H9 (cell line): ENCODE data around the gene UBE2U. TPM values are rescaled to one million over a fixed set of nuclear protein-coding genes. Genes with fewer than 3 reads are reported as not detected.

Source experiments
- DNase-seq: peaks from one replicate; pipeline ENCODE4 v3.0.0-alpha.2; 2017
- H2AFZ ChIP-seq: one replicate; pipeline ENCODE4 v1.6.1; 2013; ENCODE audit warnings: mild to moderate bottlenecking, low read length, control low read depth, moderate library complexity
- H2AK5ac ChIP-seq: 2 replicates; pipeline ENCODE4 v1.6.1; 2013; ENCODE audit warnings: low read length, control low read depth, mixed read lengths; ENCODE audit not compliant: insufficient read length
- H2BK120ac ChIP-seq: one replicate; pipeline ENCODE4 v1.6.1; 2013; ENCODE audit warnings: low read depth, mild to moderate bottlenecking, low read length, control low read depth, inconsistent platforms; ENCODE audit not compliant: poor library complexity, severe bottlenecking
- H2BK12ac ChIP-seq: 2 replicates; pipeline ENCODE4 v1.6.1; 2013; ENCODE audit warnings: low read length, control low read depth, mixed read lengths, low read depth; ENCODE audit not compliant: insufficient read length
- H2BK15ac ChIP-seq: 2 replicates; pipeline ENCODE4 v1.6.1; 2013; ENCODE audit warnings: low read depth, low read length, control low read depth
- H2BK20ac ChIP-seq: one replicate; pipeline ENCODE4 v1.6.1; 2013; ENCODE audit warnings: low read depth, mild to moderate bottlenecking, low read length, control low read depth, inconsistent platforms; ENCODE audit not compliant: poor library complexity, severe bottlenecking
- H2BK5ac ChIP-seq: 2 replicates; pipeline ENCODE4 v1.6.1; 2013; ENCODE audit warnings: low read length, control low read depth, mixed read lengths; ENCODE audit not compliant: insufficient read length
- H3K14ac ChIP-seq: 2 replicates; pipeline ENCODE4 v1.6.1; 2013; ENCODE audit warnings: low read length, control low read depth; ENCODE audit not compliant: insufficient read depth
- H3K18ac ChIP-seq: 2 replicates; pipeline ENCODE4 v1.6.1; 2013; ENCODE audit warnings: low read depth, mild to moderate bottlenecking, mixed read lengths, low read length, control low read depth; ENCODE audit not compliant: insufficient read length
- H3K23ac ChIP-seq: 2 replicates; pipeline ENCODE4 v1.6.1; 2013; ENCODE audit warnings: low read length, control low read depth, mixed read lengths, low read depth; ENCODE audit not compliant: insufficient read length
- H3K23me2 ChIP-seq: 2 replicates; pipeline ENCODE4 v1.6.1; 2013; ENCODE audit warnings: low read depth, mild to moderate bottlenecking, mixed read lengths, low read length, control low read depth; ENCODE audit not compliant: insufficient read length, poor library complexity, severe bottlenecking
- H3K27ac ChIP-seq: 2 replicates; pipeline ENCODE4 v1.5.1; 2013; ENCODE audit warnings: low read length, control low read depth, mixed read lengths, low read depth; ENCODE audit not compliant: insufficient read length
- H3K27me3 ChIP-seq: 2 replicates; pipeline ENCODE4 v1.6.1; 2013; ENCODE audit warnings: low read length, control low read depth, inconsistent platforms; ENCODE audit not compliant: insufficient read depth
- H3K4ac ChIP-seq: 2 replicates; pipeline ENCODE4 v1.6.1; 2013; ENCODE audit warnings: low read depth, mild to moderate bottlenecking, control low read depth, inconsistent platforms, low read length, moderate library complexity
- H3K4me1 ChIP-seq: 2 replicates; pipeline ENCODE4 v1.6.1; 2013; ENCODE audit warnings: low read length, control low read depth, inconsistent platforms; ENCODE audit not compliant: insufficient read depth
- H3K4me2 ChIP-seq: 2 replicates; pipeline ENCODE4 v1.6.1; 2013; ENCODE audit warnings: low read length, control low read depth, mixed read lengths; ENCODE audit not compliant: insufficient read length, insufficient read depth
- H3K56ac ChIP-seq: 2 replicates; pipeline ENCODE4 v1.6.1; 2013; ENCODE audit warnings: low read depth, mild to moderate bottlenecking, mixed read lengths, low read length, control low read depth; ENCODE audit not compliant: insufficient read length
- H3K79me1 ChIP-seq: 2 replicates; pipeline ENCODE4 v1.6.1; 2013; ENCODE audit warnings: low read depth, mild to moderate bottlenecking, moderate library complexity, low read length, control low read depth, inconsistent platforms; ENCODE audit not compliant: insufficient read depth, poor library complexity, severe bottlenecking
- H3K79me2 ChIP-seq: 2 replicates; pipeline ENCODE4 v1.6.1; 2013; ENCODE audit warnings: low read length, control low read depth, inconsistent platforms; ENCODE audit not compliant: insufficient read depth
- H3K9ac ChIP-seq: 2 replicates; pipeline ENCODE4 v1.6.1; 2013; ENCODE audit warnings: low read length, control low read depth, mixed read lengths; ENCODE audit not compliant: insufficient read length; ENCODE audit errors: extremely low read depth
- H3K9me3 ChIP-seq: one replicate; pipeline ENCODE4 v1.6.1; 2013; ENCODE audit warnings: low read depth, low read length, inconsistent platforms; ENCODE audit not compliant: control insufficient read depth
- H3T11ph ChIP-seq: one replicate; pipeline ENCODE4 v1.6.1; 2013; ENCODE audit warnings: mild to moderate bottlenecking, low read length, control low read depth, inconsistent platforms
- H4K20me1 ChIP-seq: one replicate; pipeline ENCODE4 v1.6.1; 2013; ENCODE audit not compliant: control insufficient read depth, insufficient read length, insufficient read depth
- H4K5ac ChIP-seq: 2 replicates; pipeline ENCODE4 v1.6.1; 2013; ENCODE audit warnings: low read depth, mild to moderate bottlenecking, mixed read lengths, low read length, control low read depth; ENCODE audit not compliant: insufficient read length
- H4K8ac ChIP-seq: replicated peaks from 2 replicates; pipeline ENCODE4 v1.6.1; 2013; ENCODE audit warnings: low read length, control low read depth, mixed read lengths, low read depth; ENCODE audit not compliant: insufficient read length
- H4K91ac ChIP-seq: 2 replicates; pipeline ENCODE4 v1.6.1; 2013; ENCODE audit warnings: low read depth, mild to moderate bottlenecking, moderate library complexity, mixed read lengths, low read length, control low read depth; ENCODE audit not compliant: insufficient read length
- H3K27ac Mint-ChIP-seq, 3 experiments: 2 replicates in 2 of 3; 3 replicates in 1 of 3; pipeline ENCODE4 v1.8.0; 2020 to 2021; ENCODE audit warnings: mixed read lengths in 3 of 3, mild to moderate bottlenecking in 1 of 3, moderate library complexity in 1 of 3
- H3K27me3 Mint-ChIP-seq: 2 replicates; pipeline ENCODE4 v1.8.0; 2021; ENCODE audit warnings: low read depth, mild to moderate bottlenecking, moderate library complexity, mixed read lengths
- H3K36me3 Mint-ChIP-seq, 3 experiments: 2 replicates in 2 of 3; 3 replicates in 1 of 3; pipeline ENCODE4 v1.8.0; 2020 to 2021; ENCODE audit warnings: low read depth in 3 of 3, mixed read lengths in 3 of 3; ENCODE audit not compliant: insufficient read depth in 1 of 3
- H3K4me1 Mint-ChIP-seq, 2 experiments: 2 replicates each; pipeline ENCODE4 v1.8.0; 2020; ENCODE audit warnings: mixed read lengths in 2 of 2
- H3K4me3 Mint-ChIP-seq, 2 experiments: 2 replicates in 1 of 2; 3 replicates in 1 of 2; pipeline ENCODE4 v1.8.0; 2020 to 2021; ENCODE audit warnings: mild to moderate bottlenecking in 2 of 2, mixed read lengths in 2 of 2, moderate library complexity in 1 of 2
- H3K9me3 Mint-ChIP-seq, 2 experiments: 2 replicates in 1 of 2; 3 replicates in 1 of 2; pipeline ENCODE4 v1.8.0; 2020; ENCODE audit warnings: mild to moderate bottlenecking in 2 of 2, mixed read lengths in 2 of 2, moderate library complexity in 1 of 2
- WGBS: extraction: QIAGEN DNeasy Blood & Tissue Kit; methylation state at CpG from one replicate; pipeline ENCODE4 v1.1.7; 2013; ENCODE audit warnings: missing lambda C conversion rate, low lambda C conversion rate, mixed read lengths; ENCODE audit not compliant: insufficient read length; ENCODE audit errors: extremely low coverage; 5-methylcytosine and 5-hydroxymethylcytosine counted together
- total RNA-seq: library from RNA; stranded (reverse); gene quantifications from 2 replicates; pipeline ENCODE4 v1.2.1, GENCODE V29; 2021
- TF ChIP-seq, protein P1 (sequence below): fragments of 200-600 bp; sonication (generic); conservative IDR thresholded peaks from 3 replicates; pipeline ENCODE4 v1.8.0; 2021; ENCODE audit warnings: antibody characterized with exemption, mild to moderate bottlenecking

UBE2U gene
- total RNA-seq, 1 experiment from 2014 or later: not detected

DNA sequence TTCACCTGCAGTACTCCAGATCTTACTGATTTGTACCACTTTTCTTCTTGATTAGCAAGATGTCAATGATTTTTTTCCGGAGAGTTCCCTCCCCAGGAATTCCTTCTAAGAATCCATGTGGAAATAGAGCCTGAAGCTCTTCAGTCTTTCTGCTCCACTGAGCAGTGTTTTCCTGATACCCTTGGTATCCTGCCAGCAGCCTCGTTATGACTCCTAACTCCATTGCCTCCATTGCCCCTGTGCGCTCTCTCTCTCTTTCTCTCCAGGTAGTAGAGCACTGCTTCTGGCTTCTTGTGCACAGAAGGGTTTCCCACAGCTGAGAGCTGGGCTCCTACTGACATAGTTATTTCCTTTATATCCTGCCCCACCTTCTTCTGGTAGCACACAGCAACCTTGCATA lies 12.2 kb downstream of the UBE2U start:
- Histone ChIP-seq H2AK5ac (no peak overlapping the region), H3K9me3 (no peaks in the 10 kb centered on the region), H3K27me3 (no peaks in the 10 kb centered on the region), H2BK15ac (no peak overlapping the region), H4K91ac (no peak overlapping the region), H2BK12ac (no peak overlapping the region), H3K79me2 (no peaks in the 10 kb centered on the region), H3K27ac (no peak overlapping the region), H4K20me1 (no peaks in the 10 kb centered on the region), H3K79me1 (no peaks in the 10 kb centered on the region), H3K4me2 (no peak overlapping the region), H2BK5ac (no peak overlapping the region), H3K9ac (no peak overlapping the region), H3K14ac (no peak overlapping the region), H3K23me2 (no peaks in the 10 kb centered on the region), H3K18ac (no peak overlapping the region), H2BK20ac (no peak overlapping the region), H2BK120ac (no peak overlapping the region), H4K5ac (no peak overlapping the region), H3K4me1 (no peaks in the 10 kb centered on the region), H2AFZ (peak overlapping the region; percentile 32), H3K23ac (no peak overlapping the region), H4K8ac (no peak overlapping the region), H3K4ac (no peak overlapping the region), H3T11ph (no peak overlapping the region), H3K56ac (no peak overlapping the region)
- Mint-ChIP-seq H3K4me3 (no peak overlapping the region), H3K27ac (no peak overlapping the region), H3K36me3 (no peaks in the 10 kb centered on the region), H3K27me3 (peaks cover 3% of the 10 kb centered on the region), H3K9me3 (peaks cover 0 to 3% of the 10 kb centered on the region in 2 experiments; a peak in 1 of 5 replicates), H3K4me1 (no peaks in the 10 kb centered on the region)
- no CpG with 5 or more reads among the region's 3 CpGs for WGBS
- TF ChIP-seq, protein P1, sequence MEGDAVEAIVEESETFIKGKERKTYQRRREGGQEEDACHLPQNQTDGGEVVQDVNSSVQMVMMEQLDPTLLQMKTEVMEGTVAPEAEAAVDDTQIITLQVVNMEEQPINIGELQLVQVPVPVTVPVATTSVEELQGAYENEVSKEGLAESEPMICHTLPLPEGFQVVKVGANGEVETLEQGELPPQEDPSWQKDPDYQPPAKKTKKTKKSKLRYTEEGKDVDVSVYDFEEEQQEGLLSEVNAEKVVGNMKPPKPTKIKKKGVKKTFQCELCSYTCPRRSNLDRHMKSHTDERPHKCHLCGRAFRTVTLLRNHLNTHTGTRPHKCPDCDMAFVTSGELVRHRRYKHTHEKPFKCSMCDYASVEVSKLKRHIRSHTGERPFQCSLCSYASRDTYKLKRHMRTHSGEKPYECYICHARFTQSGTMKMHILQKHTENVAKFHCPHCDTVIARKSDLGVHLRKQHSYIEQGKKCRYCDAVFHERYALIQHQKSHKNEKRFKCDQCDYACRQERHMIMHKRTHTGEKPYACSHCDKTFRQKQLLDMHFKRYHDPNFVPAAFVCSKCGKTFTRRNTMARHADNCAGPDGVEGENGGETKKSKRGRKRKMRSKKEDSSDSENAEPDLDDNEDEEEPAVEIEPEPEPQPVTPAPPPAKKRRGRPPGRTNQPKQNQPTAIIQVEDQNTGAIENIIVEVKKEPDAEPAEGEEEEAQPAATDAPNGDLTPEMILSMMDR: no peak
- DNase-seq: no peak
